ENCODE data around the gene GID8.

The GID8 gene

GRCh38 chr20:62943396-62943795, 5.4 kb downstream of the GID8 start:
- no peak for DNase-seq (ENCODE audit: low read depth in 3 of 3)

- DNase-seq (ENCODE audit: low read depth in 3 of 3) = no peak
These were observed 6.2 kb downstream of the GID8 start for GRCh38 chr20:62944184-62944583.

DNA sequence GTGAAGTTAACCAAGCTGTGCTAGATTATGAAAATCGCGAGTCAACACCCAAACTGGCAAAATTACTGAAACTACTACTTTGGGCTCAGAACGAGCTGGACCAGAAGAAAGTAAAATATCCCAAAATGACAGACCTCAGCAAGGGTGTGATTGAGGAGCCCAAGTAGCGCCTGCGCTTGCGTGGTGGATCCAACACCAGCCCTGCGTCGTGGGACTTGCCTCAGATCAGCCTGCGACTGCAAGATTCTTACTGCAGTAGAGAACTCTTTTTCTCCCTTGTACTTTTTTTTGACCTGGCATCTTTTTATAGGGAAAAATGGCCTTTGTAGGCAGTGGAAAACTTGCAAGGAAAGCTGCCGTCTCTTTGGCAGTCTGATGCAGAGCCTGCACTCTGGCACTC, 6.8 kb downstream of the GID8 start:
- no peak for DNase-seq (ENCODE audit: low read depth in 3 of 3)

DNA sequence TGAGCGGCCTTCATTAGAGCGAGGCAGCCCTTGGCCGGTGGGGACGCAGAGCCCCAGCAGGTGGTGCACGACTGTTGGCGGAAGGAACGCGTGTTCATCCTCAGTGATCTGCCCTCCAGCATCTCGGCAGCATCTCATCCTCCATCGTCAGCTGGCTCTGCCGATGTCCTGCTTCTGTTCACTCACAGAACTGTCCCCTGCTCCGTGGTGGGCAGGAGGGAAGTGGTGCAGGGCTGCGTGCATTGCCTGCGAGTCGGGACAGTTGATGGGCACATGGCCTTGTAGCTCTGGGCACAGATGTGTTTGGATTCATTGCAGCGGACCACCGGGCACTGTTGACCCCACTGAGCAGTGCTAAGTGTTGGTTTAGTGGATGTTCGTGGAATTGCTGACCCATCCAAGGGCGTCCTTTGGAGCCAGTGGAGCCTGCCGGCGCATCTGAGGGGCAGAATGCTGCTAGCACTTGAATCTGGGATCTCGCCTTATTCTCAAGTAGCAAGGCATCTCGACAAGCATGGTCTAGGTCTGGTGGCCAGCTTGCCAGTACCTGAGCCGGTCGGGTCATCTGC, 7.9 kb downstream of the GID8 start:
- DNase-seq (ENCODE audit: low read depth in 3 of 3) = no peak

GRCh38 chr20:62946918-62947317, 9.0 kb downstream of the GID8 start:
- no peak for DNase-seq (ENCODE audit: low read depth in 3 of 3)

- no peak for DNase-seq (ENCODE audit: low read depth in 3 of 3)
These were observed 9.8 kb downstream of the GID8 start for GRCh38 chr20:62947532-62948300.

- no peak for DNase-seq (ENCODE audit: low read depth in 3 of 3)
These were observed 11.3 kb downstream of the GID8 start for GRCh38 chr20:62949153-62949821.

GRCh38 chr20:62949962-62950361, 12.0 kb downstream of the GID8 start:
- DNase-seq (ENCODE audit: low read depth in 3 of 3) = no peak

- DNase-seq (ENCODE audit: low read depth in 3 of 3) = no peak
These were observed 12.8 kb downstream of the GID8 start for GRCh38 chr20:62950741-62951140.

DNA sequence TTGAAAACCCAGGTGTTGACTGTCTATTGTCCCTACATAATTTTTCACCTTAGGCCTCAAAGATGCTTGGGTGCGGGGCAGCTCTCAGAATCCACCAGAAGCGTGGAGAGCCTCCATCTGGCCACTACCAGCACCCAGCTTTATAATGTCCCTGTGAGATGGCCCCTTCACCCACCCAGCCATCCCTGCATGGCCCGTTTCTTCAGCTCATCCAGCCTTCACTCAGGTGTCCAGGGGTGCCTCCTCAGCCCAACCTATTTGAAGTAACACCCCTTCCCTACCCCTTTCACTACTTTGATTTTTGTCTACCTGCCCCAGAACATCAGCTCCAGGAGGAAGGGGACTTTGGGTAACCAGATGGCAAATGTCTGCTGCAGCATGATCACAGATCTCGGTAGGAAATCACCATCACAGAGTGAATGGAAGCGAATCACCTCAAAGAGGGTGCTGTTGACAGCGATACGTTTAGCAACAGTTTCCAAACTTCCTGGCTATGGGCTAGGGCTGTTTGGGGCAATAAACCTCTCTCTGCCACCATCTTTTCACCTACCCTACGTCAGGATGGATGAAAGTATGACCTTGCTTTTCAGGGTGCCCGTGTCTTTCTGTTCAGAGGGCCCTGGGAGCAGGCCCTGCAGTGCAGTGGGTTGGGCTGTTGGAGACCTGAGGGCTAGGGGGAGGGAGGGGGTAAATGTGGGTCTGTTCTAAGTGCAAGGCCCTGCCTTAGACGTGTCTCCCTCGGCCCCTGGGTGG, 13.4 kb downstream of the GID8 start:
- no peak for DNase-seq (ENCODE audit: low read depth in 3 of 3)

DNA sequence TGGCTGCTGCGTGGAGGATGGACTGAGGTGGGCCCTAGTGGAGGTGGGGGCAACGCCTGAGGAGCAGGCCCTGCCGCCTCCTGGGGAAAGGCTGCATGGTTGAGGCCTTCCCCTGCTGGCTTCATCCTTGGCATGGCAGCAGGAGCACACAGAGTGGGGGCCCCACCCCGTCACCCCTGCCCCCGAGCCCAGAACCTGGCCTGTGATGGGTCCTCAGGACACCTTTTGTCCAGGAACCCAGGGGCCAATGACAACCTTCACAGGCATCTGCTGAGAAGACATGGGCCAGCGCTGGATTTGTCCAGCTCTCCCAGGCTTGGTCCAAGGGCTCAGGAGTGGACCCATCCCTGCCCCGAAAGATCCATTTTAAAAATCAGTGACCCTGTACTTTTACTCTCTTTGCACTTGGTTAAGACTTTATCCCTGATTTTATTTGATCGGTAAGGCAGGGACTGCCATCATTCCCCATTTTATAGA, 14.0 kb downstream of the GID8 start:
- DNase-seq (ENCODE audit: low read depth in 3 of 3) = no peak

- no peak for DNase-seq (ENCODE audit: low read depth in 3 of 3)
These were observed 14.5 kb downstream of the GID8 start, which contains the start of gene SLC17A9 for GRCh38 chr20:62952373-62952967. TSS of gene SLC17A9 (plus strand) at chr20:62952709. CDS start at chr20:62952831, 122 bp downstream.

DNA sequence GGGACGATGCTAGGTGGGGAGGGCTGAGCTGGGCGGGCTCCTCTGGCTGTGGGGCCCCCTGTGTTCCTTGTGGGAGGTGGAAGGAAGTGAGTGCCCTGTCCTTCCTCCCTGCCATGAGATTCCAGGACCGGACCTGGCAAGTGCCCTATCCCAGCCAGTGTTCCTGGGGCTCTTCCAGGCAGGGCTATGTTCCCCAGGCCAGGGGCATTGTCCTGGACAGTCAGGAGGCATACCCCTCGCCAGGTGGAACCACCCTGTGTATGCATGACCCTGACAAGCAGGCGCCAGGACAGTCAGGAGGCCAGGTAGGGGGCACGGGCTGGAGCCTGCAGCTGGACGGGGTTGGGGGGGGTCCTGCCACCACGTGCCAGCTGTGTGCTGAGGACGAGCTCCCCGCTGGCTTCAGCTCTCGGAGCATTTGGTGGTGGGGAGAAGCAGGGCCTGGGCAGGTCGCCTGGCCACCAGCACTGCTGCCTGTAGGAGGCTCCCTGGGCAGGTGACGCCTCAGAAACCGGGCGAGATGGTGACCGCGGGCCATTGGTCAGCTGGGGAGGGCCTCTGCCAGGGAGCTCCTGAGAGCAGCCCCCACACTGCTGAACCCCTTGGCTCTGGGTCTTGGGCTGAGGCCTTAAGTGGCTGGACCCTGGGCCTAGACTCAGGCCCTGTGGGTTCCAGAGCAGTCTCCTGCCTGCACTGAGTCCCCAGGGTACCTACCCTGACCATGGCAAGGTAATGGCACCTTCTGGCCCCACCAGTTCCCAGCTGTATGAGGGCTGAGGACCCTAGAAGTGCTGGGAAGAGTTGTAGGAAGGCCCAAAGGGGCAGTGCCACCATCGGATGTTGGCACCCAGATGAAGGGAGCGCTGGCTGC, 15.3 kb downstream of the GID8 start:
- DNase-seq (ENCODE audit: low read depth in 3 of 3) = no peak

DNA sequence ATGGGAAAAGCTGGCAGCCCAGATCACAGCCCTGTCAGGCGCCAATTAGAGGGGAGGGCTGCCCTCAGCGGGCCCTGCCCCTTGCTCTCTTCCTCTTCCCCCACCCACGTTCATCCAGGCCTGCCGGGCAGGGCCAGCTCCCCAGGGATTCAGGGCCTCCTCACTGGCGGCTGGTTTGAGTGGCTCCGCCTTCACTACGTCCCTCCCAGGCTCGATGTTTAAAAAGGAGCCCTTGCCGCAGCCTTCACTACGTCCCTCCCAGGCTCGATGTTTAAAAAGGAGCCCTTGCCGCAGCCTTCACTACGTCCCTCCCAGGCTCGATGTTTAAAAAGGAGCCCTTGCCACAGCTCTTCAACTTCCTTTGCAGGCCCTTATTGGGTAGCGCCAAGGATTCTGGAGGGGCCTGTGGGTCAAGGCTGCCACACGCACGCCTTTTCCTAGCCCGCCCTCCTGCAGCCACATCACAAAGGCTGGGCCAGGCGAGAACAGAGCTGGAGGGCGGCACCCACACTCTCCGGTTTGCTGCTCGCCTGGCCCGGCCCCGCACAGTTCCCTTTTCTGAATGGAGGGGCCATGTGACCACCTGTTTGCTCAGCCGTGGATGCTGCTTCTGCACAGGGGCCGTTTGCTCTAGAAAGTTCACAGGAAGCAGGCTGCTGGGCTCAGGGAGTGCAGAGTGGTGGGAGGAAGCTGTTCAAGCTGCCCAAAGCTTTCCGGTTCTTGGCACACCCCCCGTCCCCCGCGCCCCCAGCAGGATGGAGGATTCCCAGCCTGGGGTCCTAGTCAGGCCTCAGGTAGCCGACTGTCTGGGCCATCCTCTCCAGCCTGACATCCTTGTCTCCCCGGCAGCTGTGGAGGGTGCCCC, 16.1 kb downstream of the GID8 start:
- peak in 1 of 3 donors; percentile 35 for DNase-seq (ENCODE audit: low read depth in 3 of 3)

- DNase-seq (ENCODE audit: low read depth in 3 of 3) = no peak
These were observed 17.8 kb downstream of the GID8 start for GRCh38 chr20:62955519-62956386.

GRCh38 chr20:62956387-62957135, 18.6 kb downstream of the GID8 start:
- no peak for DNase-seq (ENCODE audit: low read depth in 3 of 3)

DNA sequence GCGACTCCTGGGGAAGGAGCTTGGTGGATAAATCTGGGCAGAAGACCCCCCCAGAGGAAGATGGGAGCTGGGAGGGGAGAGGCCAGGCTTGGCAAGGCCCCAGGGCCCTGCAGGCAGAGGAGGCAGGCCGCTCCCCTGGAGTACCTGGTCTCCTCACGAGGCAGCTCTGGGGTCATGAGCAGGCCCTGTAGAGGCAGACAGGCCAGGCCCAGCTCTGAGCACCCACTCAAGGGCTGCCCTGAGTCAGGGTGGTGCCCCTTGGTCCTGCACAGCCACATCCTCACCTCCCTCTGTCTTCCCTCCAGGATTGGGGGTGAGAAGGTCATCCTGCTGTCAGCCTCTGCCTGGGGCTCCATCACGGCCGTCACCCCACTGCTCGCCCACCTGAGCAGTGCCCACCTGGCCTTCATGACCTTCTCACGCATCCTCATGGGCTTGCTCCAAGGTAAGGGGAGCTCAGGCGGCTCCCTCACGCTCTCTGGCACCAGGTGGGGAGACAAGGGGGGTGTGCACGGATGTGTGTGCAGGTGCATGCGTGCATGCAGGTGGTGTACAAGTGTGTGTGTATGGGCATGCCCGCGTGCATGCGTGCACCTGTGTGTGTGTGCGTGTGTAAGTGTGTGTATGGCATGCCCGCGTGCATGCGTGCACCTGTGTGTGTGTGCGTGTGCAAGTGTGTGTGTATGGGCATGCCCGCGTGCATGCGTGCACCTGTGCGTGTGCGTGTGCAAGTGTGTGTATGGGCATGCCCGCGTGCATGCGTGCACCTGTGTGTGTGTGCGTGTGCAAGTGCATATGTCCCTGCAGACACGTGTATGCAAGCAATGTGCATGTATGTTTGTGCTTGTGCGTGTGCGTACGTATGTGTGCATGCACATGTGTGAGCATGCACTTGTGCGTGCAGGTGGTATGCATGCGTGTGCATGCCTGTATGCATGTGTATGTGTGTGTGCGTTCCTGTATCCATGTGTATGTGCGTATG, 19.5 kb downstream of the GID8 start:
- DNase-seq (ENCODE audit: low read depth in 3 of 3) = no peak
